RWPE2 (cell line): ENCODE results near the gene ARAP2.

Experiments used
- ATAC-seq: fragments of 200-7000 bp; cut with Tn5 transposase; 3 replicates; pipeline ENCODE4 v1.9.1; 2021; ENCODE audit warnings: low read depth
- DNase-seq: peaks from one replicate; pipeline ENCODE4 v3.0.0-alpha.2; 2020; ENCODE audit warnings: low spot score
- H3K27ac ChIP-seq: fragments of 450-650 bp; 2 replicates; pipeline ENCODE4 v1.5.1; 2017; ENCODE audit warnings: mild to moderate bottlenecking; ENCODE audit not compliant: poor library complexity, severe bottlenecking
- H3K27me3 ChIP-seq: fragments of 250-450 bp; sonication (Bioruptor Pico); 2 replicates; pipeline ENCODE4 v1.5.1; 2021; ENCODE audit warnings: mild to moderate bottlenecking, moderate library complexity; ENCODE audit not compliant: insufficient read depth, poor library complexity, severe bottlenecking
- H3K36me3 ChIP-seq: fragments of 250-450 bp; sonication (Bioruptor Pico); 2 replicates; pipeline ENCODE4 v1.5.1; 2020; ENCODE audit warnings: low read depth, mild to moderate bottlenecking, moderate library complexity
- H3K4me1 ChIP-seq: fragments of 250-450 bp; sonication (Bioruptor Pico); 2 replicates; pipeline ENCODE4 v1.5.1; 2021; ENCODE audit warnings: mild to moderate bottlenecking, moderate library complexity; ENCODE audit not compliant: insufficient read depth, poor library complexity, severe bottlenecking
- H3K4me3 ChIP-seq: fragments of 250-450 bp; sonication (Bioruptor Pico); 2 replicates; pipeline ENCODE4 v1.5.1; 2021; ENCODE audit warnings: mild to moderate bottlenecking, moderate library complexity; ENCODE audit not compliant: severe bottlenecking
- H3K9me3 ChIP-seq: fragments of 250-450 bp; sonication (Bioruptor Pico); 2 replicates; pipeline ENCODE4 v1.5.1; 2021; ENCODE audit warnings: mild to moderate bottlenecking, moderate library complexity; ENCODE audit not compliant: severe bottlenecking
- TF ChIP-seq, protein P1 (sequence below): fragments of 450-650 bp; IDR thresholded peaks from one replicate; pipeline ENCODE4 v1.5.1; 2017; ENCODE audit warnings: mild to moderate bottlenecking, moderate library complexity; ENCODE audit not compliant: poor library complexity, severe bottlenecking

The ARAP2 gene

DNA sequence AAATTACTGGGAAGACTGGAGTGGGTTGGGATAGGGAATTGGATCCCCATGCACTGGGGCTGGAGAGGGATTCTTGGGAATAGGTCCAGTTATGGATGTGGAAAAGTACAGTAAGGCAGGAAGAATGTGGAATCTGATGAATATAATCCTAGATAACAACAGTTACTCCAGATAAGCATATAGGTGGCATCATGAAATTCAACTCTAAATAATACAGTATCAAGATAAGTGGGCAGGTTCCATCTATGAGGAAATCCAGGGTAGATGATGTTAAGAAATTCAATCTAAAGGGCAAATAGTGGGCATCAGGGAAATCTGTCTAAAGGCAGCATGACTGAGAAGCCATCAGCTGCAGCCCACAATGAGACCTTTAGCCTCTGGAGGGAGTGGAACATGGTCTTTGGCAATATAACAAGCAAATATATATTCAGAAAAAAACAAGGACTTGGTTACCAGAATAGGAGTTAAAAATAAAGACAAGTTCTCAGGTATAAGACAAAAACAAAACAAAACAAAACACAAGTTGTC, 38.3 kb upstream of the ARAP2 start:
- H3K4me1 ChIP-seq, result peaks cover 36% of the 10 kb centered on the region
- H3K27me3 ChIP-seq, result no peaks in the 10 kb centered on the region
- H3K4me3 ChIP-seq, result no peak overlapping the region
- H3K9me3 ChIP-seq, result no peaks in the 10 kb centered on the region
- ATAC-seq, result no peak
- no peaks in the 10 kb centered on the region for H3K36me3 ChIP-seq
- DNase-seq, result no peak
- TF ChIP-seq, protein P1, sequence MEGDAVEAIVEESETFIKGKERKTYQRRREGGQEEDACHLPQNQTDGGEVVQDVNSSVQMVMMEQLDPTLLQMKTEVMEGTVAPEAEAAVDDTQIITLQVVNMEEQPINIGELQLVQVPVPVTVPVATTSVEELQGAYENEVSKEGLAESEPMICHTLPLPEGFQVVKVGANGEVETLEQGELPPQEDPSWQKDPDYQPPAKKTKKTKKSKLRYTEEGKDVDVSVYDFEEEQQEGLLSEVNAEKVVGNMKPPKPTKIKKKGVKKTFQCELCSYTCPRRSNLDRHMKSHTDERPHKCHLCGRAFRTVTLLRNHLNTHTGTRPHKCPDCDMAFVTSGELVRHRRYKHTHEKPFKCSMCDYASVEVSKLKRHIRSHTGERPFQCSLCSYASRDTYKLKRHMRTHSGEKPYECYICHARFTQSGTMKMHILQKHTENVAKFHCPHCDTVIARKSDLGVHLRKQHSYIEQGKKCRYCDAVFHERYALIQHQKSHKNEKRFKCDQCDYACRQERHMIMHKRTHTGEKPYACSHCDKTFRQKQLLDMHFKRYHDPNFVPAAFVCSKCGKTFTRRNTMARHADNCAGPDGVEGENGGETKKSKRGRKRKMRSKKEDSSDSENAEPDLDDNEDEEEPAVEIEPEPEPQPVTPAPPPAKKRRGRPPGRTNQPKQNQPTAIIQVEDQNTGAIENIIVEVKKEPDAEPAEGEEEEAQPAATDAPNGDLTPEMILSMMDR, result no peak
- no peak overlapping the region for H3K27ac ChIP-seq

DNA sequence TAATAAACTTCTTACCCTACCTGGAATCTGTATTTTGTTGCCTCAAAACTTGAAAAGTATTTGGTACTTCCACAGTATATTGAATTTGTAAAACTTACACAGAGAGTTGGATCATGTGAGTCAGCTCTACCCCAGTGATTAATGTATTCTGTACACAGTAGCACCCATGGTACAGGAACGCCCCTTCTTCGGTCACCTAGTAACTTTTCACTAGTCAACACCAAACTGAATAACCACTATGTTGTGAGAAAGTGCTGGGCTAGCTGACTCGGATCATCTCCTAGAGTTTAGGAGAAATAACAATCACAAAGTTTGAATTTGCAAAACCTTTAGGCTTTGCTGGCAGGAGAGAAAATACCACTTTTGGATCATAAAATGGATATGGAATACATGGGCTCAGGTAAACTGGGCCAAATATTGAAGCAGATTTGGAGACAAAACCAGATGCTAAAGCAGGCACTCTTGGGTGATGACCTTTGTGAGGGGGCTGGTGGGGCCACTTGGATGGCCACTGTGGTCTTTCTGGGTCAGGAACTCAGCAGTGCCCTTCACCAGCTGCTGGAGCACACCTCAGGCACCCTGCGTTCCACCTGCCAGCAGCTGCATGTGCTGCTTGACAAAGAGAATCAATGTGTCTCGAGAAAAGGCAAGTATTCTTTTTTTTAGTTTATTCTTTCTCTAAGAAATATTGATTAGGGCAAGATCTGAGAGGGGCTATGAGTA, 37.2 kb upstream of the ARAP2 start, which contains the start of gene DTHD1:
Gene DTHD1 (plus strand): TSS at position 233 of the 723 bp plus-strand sequence. CDS start 143 bp downstream, at position 376.
- no peak for DNase-seq
- no peaks in the 10 kb centered on the region for H3K36me3 ChIP-seq
- H3K4me1 ChIP-seq, result peaks cover 36% of the 10 kb centered on the region
- H3K27ac ChIP-seq, result no peak within 1 kb of the TSS
- peak; percentile 72 for ATAC-seq
- TF ChIP-seq, protein P1, result no peak
- no peaks in the 10 kb centered on the region for H3K9me3 ChIP-seq
- H3K4me3 ChIP-seq, result no peak within 1 kb of the TSS
- H3K27me3 ChIP-seq, result no peaks in the 10 kb centered on the region

DNA sequence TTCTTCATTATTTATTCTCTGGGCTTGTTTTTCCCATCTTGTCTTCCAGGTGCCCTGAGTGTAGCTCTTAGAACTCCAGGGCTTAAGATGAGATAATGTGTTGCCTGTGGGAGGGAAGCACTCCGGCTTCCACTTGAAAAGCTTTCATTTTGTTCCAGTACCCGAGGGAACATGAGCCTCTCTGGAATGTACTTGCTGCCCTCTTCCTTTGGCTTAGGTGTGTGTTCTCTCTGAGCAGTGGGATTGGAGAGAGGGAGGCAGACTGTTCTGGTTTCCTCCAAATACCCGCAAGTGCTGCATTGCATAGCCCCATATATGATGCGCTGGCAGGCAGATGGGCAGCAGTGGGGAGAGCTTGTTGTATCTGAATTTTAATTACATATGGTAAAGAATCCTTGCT, 36.2 kb upstream of the ARAP2 start:
- TF ChIP-seq, protein P1, result no peak
- H3K27ac ChIP-seq, result no peak overlapping the region
- H3K36me3 ChIP-seq, result no peaks in the 10 kb centered on the region
- peaks cover 31% of the 10 kb centered on the region for H3K4me1 ChIP-seq
- DNase-seq, result no peak
- H3K27me3 ChIP-seq, result no peaks in the 10 kb centered on the region
- no peaks in the 10 kb centered on the region for H3K9me3 ChIP-seq
- no peak overlapping the region for H3K4me3 ChIP-seq
- ATAC-seq, result peak; percentile 51

DNA sequence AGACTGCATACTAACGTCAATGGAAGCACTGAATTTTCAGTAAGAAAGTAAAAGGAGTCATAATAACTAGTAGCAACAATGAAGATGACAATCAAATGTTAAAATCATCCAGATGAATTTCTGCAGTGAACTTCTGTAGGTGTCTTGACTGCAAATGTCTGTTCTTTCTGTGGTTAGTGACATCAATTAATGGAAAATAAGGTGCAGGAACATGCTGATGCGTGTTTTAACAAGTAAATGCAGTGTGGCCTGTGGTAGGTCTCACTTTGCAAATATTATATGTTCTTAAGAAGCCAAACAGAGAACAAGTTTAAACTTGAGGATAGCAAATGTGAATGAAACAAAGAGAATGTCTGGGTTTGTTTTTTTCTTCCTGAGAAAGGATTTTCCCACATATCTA, 34.5 kb upstream of the ARAP2 start:
- Histone ChIP-seq H3K4me3 (no peak overlapping the region), H3K9me3 (no peaks in the 10 kb centered on the region), H3K4me1 (peaks cover 36% of the 10 kb centered on the region), H3K27me3 (no peaks in the 10 kb centered on the region), H3K36me3 (no peaks in the 10 kb centered on the region), H3K27ac (peak overlapping the region; percentile 46)
- DNase-seq (no peak), ATAC-seq (peak; percentile 67)
- TF ChIP-seq, protein P1, result no peak

DNA sequence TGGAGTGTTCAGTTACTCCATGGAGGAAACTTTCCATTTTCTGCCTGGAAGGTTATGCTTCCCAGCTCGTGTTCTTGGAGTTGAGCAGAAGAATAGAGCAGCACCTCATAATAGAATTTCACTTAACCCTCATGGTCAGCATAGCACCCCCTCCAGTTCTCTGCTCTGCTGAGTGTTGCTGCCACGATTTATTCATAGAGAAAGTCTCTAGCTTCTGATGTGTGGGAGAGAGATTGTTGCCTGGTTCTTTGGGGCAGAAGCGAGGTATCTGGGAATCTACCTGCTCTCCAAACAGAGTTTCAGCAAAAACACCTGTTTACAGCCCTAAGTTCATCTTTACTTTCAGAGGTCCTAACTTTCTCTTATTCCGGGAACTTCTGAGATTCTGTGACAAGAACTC, 33.2 kb upstream of the ARAP2 start:
- H3K4me3 ChIP-seq, result no peak overlapping the region
- TF ChIP-seq, protein P1, result no peak
- DNase-seq, result no peak
- peaks cover 40% of the 10 kb centered on the region for H3K4me1 ChIP-seq
- H3K36me3 ChIP-seq, result no peaks in the 10 kb centered on the region
- H3K9me3 ChIP-seq, result no peaks in the 10 kb centered on the region
- no peak for ATAC-seq
- H3K27ac ChIP-seq, result no peak overlapping the region
- no peaks in the 10 kb centered on the region for H3K27me3 ChIP-seq
